ENCODE measurements around the gene C1orf159. TPM values are rescaled to one million over a fixed set of nuclear protein-coding genes. Genes with fewer than 3 reads are reported as not detected.

C1orf159 gene
- total and polyA plus RNA-seq, 2 experiments from 2014 or later, result 9.6 to 21.5 TPM

- peaks cover 49% of the 10 kb centered on the region for H3K27me3 Mint-ChIP-seq (ENCODE audit: insufficient read depth, low read depth, poor library complexity)
- peaks cover 12% of the 10 kb centered on the region; the same call in 1 of the 2 replicates for H3K4me1 ChIP-seq (ENCODE audit: insufficient read depth)
- H3K27ac Mint-ChIP-seq, result no peak overlapping the region
Observed at GRCh38 chr1:1038694-1039093, 77.2 kb downstream of the C1orf159 start.

More at GRCh38 chr1:1038694-1039093, 77.2 kb downstream of the C1orf159 start:
- Histone ChIP-seq H3K27ac (ENCODE audit: low read depth) (no peak overlapping the region), H3K79me2 (replicated peaks; ENCODE audit: insufficient read depth) (no peaks in the 10 kb centered on the region), H3K4me2 (no peak overlapping the region), H3K4me3 (no peak overlapping the region), H4K20me1 (replicated peaks; ENCODE audit: insufficient read depth) (peaks cover 30% of the 10 kb centered on the region), H3K36me3 (ENCODE audit: insufficient read depth) (no peaks in the 10 kb centered on the region; the same call in 1 of the 2 replicates), H2AFZ (no peak overlapping the region), H3F3A (replicated peaks; ENCODE audit: low read depth) (no peaks in the 10 kb centered on the region), H3K9me2 (ENCODE audit: insufficient read depth) (no peaks in the 10 kb centered on the region), H3K27me3 (ENCODE audit: insufficient read depth) (peaks cover 58% of the 10 kb centered on the region)
- H3K36me3 Mint-ChIP-seq (ENCODE audit: low read depth), result peaks cover 6% of the 10 kb centered on the region; the same call in 2 of the 3 replicates
- TF ChIP-seq STAT1 (IDR thresholded peaks at IDR 0.05; ENCODE audit: unreplicated experiment) (no peak), EZH2phosphoT487 (IDR thresholded peaks at IDR 0.05; ENCODE audit: unreplicated experiment) (no peak), ETS1 (IDR thresholded peaks at IDR 0.05) (no peak), ZNF114 (CRISPR knock-in tag; IDR thresholded peaks at IDR 0.05) (no peak), ZNF331 (CRISPR knock-in tag; IDR thresholded peaks at IDR 0.05; ENCODE audit: low read depth) (no peak), EZH2 (IDR thresholded peaks at IDR 0.05; ENCODE audit: low read depth, unreplicated experiment) (no peak), POLR2AphosphoS5 (IDR thresholded peaks at IDR 0.05; ENCODE audit: low read depth) (no peak), CREB1 (CRISPR knock-in tag; IDR thresholded peaks at IDR 0.05; ENCODE audit: low read depth) (no peak), REST (IDR thresholded peaks at IDR 0.05; ENCODE audit: unreplicated experiment) (no peak), ZNF462 (CRISPR knock-in tag; IDR thresholded peaks at IDR 0.05) (no peak), CTCF (conservative IDR thresholded peaks at IDR 0.05; ENCODE audit: low read depth in 2 of 2) (no peak), NANOG (IDR thresholded peaks at IDR 0.05; ENCODE audit: borderline replicate concordance) (no peak), JUNB (IDR thresholded peaks at IDR 0.05; ENCODE audit: unreplicated experiment) (no peak)
- H3K4me3 Mint-ChIP-seq, result no peak overlapping the region
- DNase-seq (ENCODE audit: low spot score) (no peak), ATAC-seq (no peak)
- H3K4me1 Mint-ChIP-seq, result peaks cover 4% of the 10 kb centered on the region; the same call in 2 of the 3 replicates
- no peaks in the 10 kb centered on the region; the same call in 2 of the 3 replicates for H3K9me3 Mint-ChIP-seq
